ENCODE data around the gene SDHB.
A peak's percentile ranks its signal among the peaks of the same experiment; 100 is the strongest.

SDHB gene

GRCh38 chr1:17045634-17046333 is 8.0 kb downstream of the SDHB start:
- peak; percentile 50 for DNase-seq (ENCODE audit: low spot score)

- no peak for DNase-seq (ENCODE audit: low spot score)
Measured at GRCh38 chr1:17045150-17045549, 8.7 kb downstream of the SDHB start.

- DNase-seq (ENCODE audit: low spot score) = no peak
Measured at GRCh38 chr1:17043676-17044075, 10.2 kb downstream of the SDHB start.

- DNase-seq (ENCODE audit: low spot score) = no peak
Measured at GRCh38 chr1:17040135-17040534, 13.7 kb downstream of the SDHB start.

GRCh38 chr1:17039522-17039921 is 14.3 kb downstream of the SDHB start:
- no peak for DNase-seq (ENCODE audit: low spot score)

GRCh38 chr1:17033481-17033880 is 20.4 kb downstream of the SDHB start:
- DNase-seq (ENCODE audit: low spot score) = no peak

- no peak for DNase-seq (ENCODE audit: low spot score)
Measured at GRCh38 chr1:17032741-17033140, 21.1 kb downstream of the SDHB start.

- DNase-seq (ENCODE audit: low spot score) = no peak
Measured at GRCh38 chr1:17031436-17031835, 22.4 kb downstream of the SDHB start.

GRCh38 chr1:17030206-17030605 is 23.6 kb downstream of the SDHB start:
- no peak for DNase-seq (ENCODE audit: low spot score)

GRCh38 chr1:17028662-17029188 is 25.1 kb downstream of the SDHB start:
- no peak for DNase-seq (ENCODE audit: low spot score)

- no peak for DNase-seq (ENCODE audit: low spot score)
Measured at GRCh38 chr1:17027900-17028299, 25.9 kb downstream of the SDHB start.

GRCh38 chr1:17027403-17027802 is 26.4 kb downstream of the SDHB start:
- no peak for DNase-seq (ENCODE audit: low spot score)

- no peak for DNase-seq (ENCODE audit: low spot score)
Measured at GRCh38 chr1:17024721-17025120, 29.1 kb downstream of the SDHB start.

- DNase-seq (ENCODE audit: low spot score) = no peak
Measured at GRCh38 chr1:17023573-17023972, 30.3 kb downstream of the SDHB start.

GRCh38 chr1:17023102-17023501 is 30.7 kb downstream of the SDHB start:
- no peak for DNase-seq (ENCODE audit: low spot score)

- DNase-seq (ENCODE audit: low spot score) = no peak
Measured at GRCh38 chr1:17021896-17022295, 31.9 kb downstream of the SDHB start.

- no peak for DNase-seq (ENCODE audit: low spot score)
Measured at GRCh38 chr1:17020502-17020901, 33.3 kb downstream of the SDHB start.

- DNase-seq (ENCODE audit: low spot score) = no peak
Measured at GRCh38 chr1:17018849-17019248, 35.0 kb downstream of the SDHB start.

- DNase-seq (ENCODE audit: low spot score) = no peak
Measured at GRCh38 chr1:17017435-17017834, 36.4 kb downstream of the SDHB start.

GRCh38 chr1:17016317-17016661 is 37.5 kb downstream of the SDHB start:
- DNase-seq (ENCODE audit: low spot score) = no peak

GRCh38 chr1:17014671-17015567 is 38.9 kb downstream of the SDHB start:
- DNase-seq (ENCODE audit: low spot score) = no peak

- DNase-seq (ENCODE audit: low spot score) = no peak
Measured at GRCh38 chr1:17013491-17014320, 40.1 kb downstream of the SDHB start.

All from D341Med (cell line).